KOPT-K1 (cell line): ENCODE results near the gene WFDC1.

Experiments
- H3K27ac ChIP-seq: fragments of 200-600 bp; sonication (generic); 2 replicates; pipeline ENCODE4 v1.5.1; 2016; ENCODE audit warnings: antibody characterized with exemption, mild to moderate bottlenecking, low read depth, low read length; ENCODE audit not compliant: poor library complexity, severe bottlenecking
- H3K36me3 ChIP-seq: fragments of 200-600 bp; sonication (generic); 2 replicates; pipeline ENCODE4 v1.5.1; 2017; ENCODE audit warnings: antibody characterized with exemption, mild to moderate bottlenecking, low read length, moderate library complexity; ENCODE audit not compliant: insufficient read depth
- H3K9me3 ChIP-seq: fragments of 200-600 bp; sonication (generic); 2 replicates; pipeline ENCODE4 v1.5.1; 2017; ENCODE audit warnings: antibody characterized with exemption, low read length, mild to moderate bottlenecking; ENCODE audit not compliant: insufficient read depth, poor library complexity, severe bottlenecking

Gene WFDC1

DNA sequence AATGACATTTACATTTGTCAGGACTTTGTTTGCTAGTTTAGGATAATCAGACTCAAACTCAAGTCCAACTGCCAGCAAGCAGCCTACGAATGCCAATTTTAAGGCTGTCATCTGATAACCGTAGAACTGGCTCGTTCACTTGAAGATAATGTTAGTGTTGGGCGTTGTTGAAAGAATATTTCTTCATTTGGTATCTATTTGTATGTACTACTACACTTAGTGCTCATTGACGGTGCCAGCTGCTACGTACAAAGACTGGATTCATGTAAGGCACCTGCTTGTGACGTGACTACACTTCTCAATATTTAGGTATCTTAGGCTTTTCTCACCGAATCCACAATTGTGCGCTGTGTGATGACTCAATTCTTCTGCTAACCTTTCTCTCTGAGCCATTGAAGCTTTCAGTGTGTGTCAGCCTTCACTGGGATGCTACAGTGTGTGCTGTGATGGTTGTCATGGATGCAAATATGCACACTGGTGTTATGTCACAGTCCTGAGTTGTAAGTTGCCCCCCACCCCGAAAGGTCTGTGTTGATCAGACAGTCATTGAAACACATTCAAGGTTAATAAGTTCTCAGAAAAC is 79.3 kb downstream of the WFDC1 start:
- Histone ChIP-seq H3K9me3 (no peaks in the 10 kb centered on the region), H3K27ac (no peak overlapping the region), H3K36me3 (no peaks in the 10 kb centered on the region)

DNA sequence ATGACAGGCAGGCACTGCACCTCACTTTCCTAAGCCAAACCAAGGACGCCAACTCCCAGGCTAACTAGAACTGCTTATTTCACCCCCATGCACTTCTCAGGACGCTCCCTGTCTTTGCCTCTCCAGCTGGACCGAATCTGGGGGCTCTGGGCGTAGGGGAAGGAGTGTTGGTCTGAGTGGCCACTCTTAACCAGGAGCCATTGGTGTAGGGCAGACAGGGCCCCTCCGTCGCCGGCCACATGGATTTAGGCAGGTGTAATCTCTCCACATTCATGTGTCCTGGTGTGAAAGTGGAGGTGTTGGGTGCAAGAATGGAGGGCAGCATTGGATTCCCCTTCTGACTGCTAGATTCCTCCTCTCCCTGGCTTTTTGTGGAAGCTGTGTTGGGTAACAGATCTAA is 83.4 kb downstream of the WFDC1 start:
- H3K36me3 ChIP-seq: no peaks in the 10 kb centered on the region
- H3K27ac ChIP-seq: no peak overlapping the region
- no peaks in the 10 kb centered on the region for H3K9me3 ChIP-seq

DNA sequence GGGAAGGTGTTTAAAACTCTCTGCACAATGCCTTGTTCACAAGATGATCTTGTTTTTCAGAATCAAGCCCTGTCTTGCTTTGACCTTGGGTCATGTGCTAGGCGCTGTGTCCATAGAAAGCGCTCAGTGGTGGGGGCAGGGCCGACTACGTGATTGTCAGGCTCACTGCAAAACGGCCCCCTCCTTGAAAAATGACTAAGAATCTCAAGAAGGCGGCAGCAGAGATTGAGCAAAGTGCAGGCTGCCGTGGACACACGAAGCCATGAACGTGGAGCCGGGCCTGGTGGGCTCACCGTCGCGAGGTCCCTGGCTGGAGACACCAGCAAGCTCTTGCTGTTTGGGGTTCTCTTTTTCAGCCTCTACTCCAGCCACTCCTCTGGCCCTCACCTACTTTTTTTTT is 83.9 kb downstream of the WFDC1 start:
- no peaks in the 10 kb centered on the region for H3K36me3 ChIP-seq
- H3K9me3 ChIP-seq: no peaks in the 10 kb centered on the region
- no peak overlapping the region for H3K27ac ChIP-seq

DNA sequence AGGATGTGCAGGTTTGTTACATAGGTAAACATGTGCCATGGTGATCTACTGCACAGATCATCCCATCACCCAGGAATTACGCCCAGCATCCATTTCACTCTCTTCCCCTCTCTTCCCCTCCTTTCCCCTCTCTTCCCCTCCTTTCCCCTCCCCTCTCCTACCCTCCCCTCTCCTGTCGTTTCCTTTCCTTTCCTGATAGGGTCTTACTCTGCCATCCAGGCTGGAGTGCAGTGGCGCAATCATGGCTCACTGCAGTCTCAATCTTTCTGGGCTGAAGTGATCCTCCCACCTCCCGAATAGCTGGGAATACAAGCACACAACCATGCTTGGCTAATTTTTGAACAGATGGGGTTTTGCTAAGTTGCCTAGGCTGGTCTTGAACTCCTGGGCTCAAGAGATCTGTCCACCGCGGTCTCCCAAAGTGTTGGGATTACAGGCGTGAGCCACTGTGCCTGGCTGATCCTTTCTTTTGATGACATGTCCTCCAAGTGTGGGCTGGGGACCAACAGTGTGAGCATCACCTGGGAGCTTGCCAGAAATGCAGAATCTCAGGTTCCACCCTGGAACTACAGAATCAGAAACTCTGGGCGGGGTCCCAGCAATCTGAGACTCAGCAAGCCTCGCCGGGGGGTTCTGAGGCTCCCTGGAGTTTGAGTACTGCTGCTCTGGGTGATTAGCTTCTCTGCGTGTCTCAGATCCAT is 84.5 kb downstream of the WFDC1 start:
- no peak overlapping the region for H3K27ac ChIP-seq
- H3K36me3 ChIP-seq: no peaks in the 10 kb centered on the region
- no peaks in the 10 kb centered on the region for H3K9me3 ChIP-seq
